Endothelial cell of umbilical vein (primary cell): ENCODE measurements around the gene CRIM1. TPM values are rescaled to one million over a fixed set of nuclear protein-coding genes. Genes with fewer than 3 reads are reported as not detected.

Experiments
- BruUV-seq: library from RNA; stranded (reverse); fragments of 400-500 nt; replicated peaks from 2 replicates; lab custom pipeline; 2021; lab: Mats Ljungman, UMichigan
- CTCF ChIA-PET: fragments of 300-600, 350-600 bp; sonication (Branson Sonifier 250); formaldehyde crosslinking; loops from one replicate; lab custom pipeline; 2021; ENCODE audit warnings: antibody characterized with exemption, inconsistent platforms; lab: Charles Lee
- POLR2A ChIA-PET: fragments of 300-600, 350-600 bp; sonication (Branson Sonifier 250); formaldehyde crosslinking; loops from one replicate; lab custom pipeline; 2021; ENCODE audit warnings: antibody characterized with exemption, inconsistent platforms; lab: Charles Lee
- DNase-seq: peaks from one replicate; pipeline ENCODE4 v3.0.0-alpha.2; 2011; ENCODE audit warnings: low read depth, low spot score
- FAIRE-seq: peaks from 2 replicates; lab custom pipeline; 2011; peaks lifted over from hg19 to GRCh38; lab: Jason Lieb, UNC
- H2AFZ ChIP-seq: 2 replicates; pipeline ENCODE4 v1.6.0; 2012; ENCODE audit warnings: low read depth, low read length, control low read depth, inconsistent platforms
- H3K27ac ChIP-seq: 2 replicates; pipeline ENCODE4 v1.5.1; 2011; ENCODE audit warnings: low read depth, mild to moderate bottlenecking, control low read depth, low read length, moderate library complexity; ENCODE audit not compliant: insufficient read depth
- H3K27me3 ChIP-seq, 2 experiments: 2 replicates each; pipeline versions ENCODE4 v1.6.0 to v1.6.1; 2011; ENCODE audit warnings: low read length in 2 of 2, mixed read lengths in 1 of 2; ENCODE audit not compliant: control insufficient read depth in 2 of 2, insufficient read depth in 2 of 2
- H3K36me3 ChIP-seq, 2 experiments: 2 replicates in 1 of 2; 3 replicates in 1 of 2; pipeline ENCODE4 v1.5.1; 2011; ENCODE audit warnings: low read length in 2 of 2, mild to moderate bottlenecking in 1 of 2, moderate library complexity in 1 of 2; ENCODE audit not compliant: control insufficient read depth in 2 of 2, insufficient read depth in 2 of 2; ENCODE audit errors: extremely low read depth in 1 of 2
- H3K4me1 ChIP-seq: 3 replicates; pipeline ENCODE4 v1.5.1; 2011; ENCODE audit warnings: mild to moderate bottlenecking, low read length; ENCODE audit not compliant: control insufficient read depth, insufficient read depth; ENCODE audit errors: extremely low read depth
- H3K4me2 ChIP-seq: 2 replicates; pipeline ENCODE4 v1.6.1; 2011; ENCODE audit warnings: low read length, control low read depth, mixed read lengths; ENCODE audit not compliant: insufficient read depth
- H3K4me3 ChIP-seq, 3 experiments: fragments of 200-600 bp in 1 of 3; sonication (generic), shearing (Covaris generic) in 1 of 3; replicated peaks in 1 of 3; 2 replicates each; pipeline ENCODE4 v1.5.1; 2011 to 2016; ENCODE audit warnings: control low read depth in 3 of 3, low read length in 3 of 3, mild to moderate bottlenecking in 2 of 3, inconsistent platforms in 1 of 3, low read depth in 1 of 3, moderate library complexity in 1 of 3; ENCODE audit not compliant: insufficient read depth in 1 of 3
- H3K79me2 ChIP-seq: 2 replicates; pipeline ENCODE4 v1.6.0; 2012; ENCODE audit warnings: low read length, inconsistent platforms; ENCODE audit not compliant: control insufficient read depth, insufficient read depth
- H3K9ac ChIP-seq: replicated peaks from 2 replicates; pipeline ENCODE3; 2011; ENCODE audit warnings: low read length, control low read depth; ENCODE audit not compliant: insufficient read depth; ENCODE audit errors: extremely low read depth
- H3K9me1 ChIP-seq: replicated peaks from 3 replicates; pipeline ENCODE4 v1.6.0; 2011; ENCODE audit warnings: mild to moderate bottlenecking, low read length; ENCODE audit not compliant: control insufficient read depth, insufficient read depth; ENCODE audit errors: extremely low read depth
- H3K9me3 ChIP-seq: replicated peaks from 2 replicates; pipeline ENCODE4 v1.5.1; 2012; ENCODE audit warnings: low read length, inconsistent platforms; ENCODE audit not compliant: control insufficient read depth, insufficient read depth
- H4K20me1 ChIP-seq: replicated peaks from 2 replicates; pipeline ENCODE3; 2011; ENCODE audit warnings: mild to moderate bottlenecking, low read length; ENCODE audit not compliant: control insufficient read depth, insufficient read depth; ENCODE audit errors: extremely low read depth
- EZH2 ChIP-seq: IDR thresholded peaks from 2 replicates; pipeline ENCODE4 v1.6.1; 2012; ENCODE audit warnings: borderline replicate concordance, low read depth, mild to moderate bottlenecking, moderate library complexity, low read length, inconsistent platforms; ENCODE audit not compliant: severe bottlenecking
- FOS ChIP-seq: IDR thresholded peaks from 2 replicates; pipeline ENCODE4 v1.6.1; 2011; ENCODE audit warnings: mild to moderate bottlenecking, low read length, moderate library complexity, borderline replicate concordance; ENCODE audit not compliant: insufficient read depth
- GATA2 ChIP-seq: IDR thresholded peaks from 2 replicates; pipeline ENCODE4 v1.7.0; 2011; ENCODE audit warnings: low read depth, mild to moderate bottlenecking, moderate library complexity, mixed read lengths, low read length; ENCODE audit not compliant: insufficient read length, insufficient read depth
- JUN ChIP-seq: IDR thresholded peaks from 2 replicates; pipeline ENCODE4 v1.6.1; 2011; ENCODE audit warnings: borderline replicate concordance, low read depth; ENCODE audit not compliant: insufficient read length, insufficient read depth
- MYC ChIP-seq: IDR thresholded peaks from one replicate; pipeline ENCODE4 v1.6.1; 2011; ENCODE audit warnings: mild to moderate bottlenecking, low read depth, low read length
- POLR2A ChIP-seq: IDR thresholded peaks from 2 replicates; pipeline ENCODE4 v1.6.1; 2012; ENCODE audit warnings: low read depth, mild to moderate bottlenecking, control low read depth, low read length
- POLR2AphosphoS5 ChIP-seq: IDR thresholded peaks from 2 replicates; pipeline ENCODE4 v1.6.1; 2012; ENCODE audit warnings: low read depth, mild to moderate bottlenecking, control low read depth, low read length, moderate library complexity; ENCODE audit not compliant: insufficient read depth
- dilution Hi-C: fragments of 300-500 bp; cut with MboI; formaldehyde crosslinking; loops from one replicate; pipeline ENCODE4 v1.15.0; 2019; ENCODE audit warnings: low sequenced_read_pairs; ENCODE audit not compliant: extremely low pct_ligation_motif_present
- intact Hi-C: fragments of 100-400 bp; cut with micrococcal nuclease; formaldehyde crosslinking; loops from one replicate; pipeline ENCODE4 v1.10.0; 2022
- polyA plus RNA-seq, 4 experiments: library from polyadenylated mRNA; depleted of rRNA in 3 of 4; stranded (reverse) in 3 of 4; unstranded in 1 of 4; fragments of >200 nt; gene quantifications; 2 replicates each; pipeline versions ENCODE4 v1.2.1 to v1.2.3, GENCODE V29; 2011 to 2012; ENCODE audit warnings: missing spikeins in 1 of 4
- total RNA-seq: library from RNA; stranded (reverse); gene quantifications from 2 replicates; pipeline ENCODE4 v1.2.3, GENCODE V29; 2021
- TF ChIP-seq, protein P1 (sequence below): IDR thresholded peaks from 2 replicates; pipeline ENCODE4 v1.6.1; 2011; ENCODE audit not compliant: insufficient read depth, insufficient read length
- TF ChIP-seq, protein P2 (sequence below), 2 donors: IDR thresholded peaks; 1 replicate in 1 of 2; 2 replicates in 1 of 2; pipeline ENCODE4 v1.5.1; 2011; ENCODE audit warnings: low read length in 2 of 2, mild to moderate bottlenecking in 2 of 2, moderate library complexity in 2 of 2, control low read depth in 1 of 2, inconsistent platforms in 1 of 2, low read depth in 1 of 2; ENCODE audit not compliant: insufficient read depth in 1 of 2; ENCODE audit errors: extremely low read depth in 1 of 2

CRIM1 gene
- total and polyA plus RNA-seq, 2 donors (not counting 3 experiments of a cell fraction or from before 2014, with no cell fraction given) = 422 to 649 TPM

DNA sequence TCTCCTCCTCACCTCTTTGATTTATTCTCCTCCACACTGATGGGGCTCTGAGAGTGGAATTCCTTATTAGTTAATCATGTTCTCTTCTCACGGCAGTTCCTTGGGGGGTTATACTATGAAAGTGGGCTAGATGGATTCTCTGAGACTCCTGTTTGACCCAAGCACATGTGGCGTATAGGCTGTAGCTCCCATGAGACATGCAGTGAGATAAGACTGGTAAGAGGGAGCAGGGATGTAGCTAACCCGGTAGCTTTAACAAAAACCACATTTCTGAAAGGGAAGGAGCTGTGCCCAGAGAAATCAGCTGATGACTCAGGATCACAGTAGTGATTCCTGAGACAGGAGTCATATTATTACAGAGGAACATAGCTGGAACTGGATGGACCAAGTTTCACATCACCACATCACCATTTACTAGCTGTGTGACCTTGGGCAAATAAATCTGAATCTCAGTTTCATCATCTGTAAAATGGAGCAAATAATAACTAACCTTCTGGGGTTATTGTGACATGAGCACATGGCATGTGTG lies 82.9 kb downstream of the CRIM1 start:
- Histone ChIP-seq H3K4me2 (peak overlapping the region; percentile 20), H3K4me1 (peaks cover 92% of the 10 kb centered on the region), H3K4me3 (no peak overlapping the region), H3K36me3 (peaks cover 13 to 25% of the 10 kb centered on the region in 2 experiments), H3K9ac (no peak overlapping the region), H4K20me1 (peaks cover 2% of the 10 kb centered on the region), H3K27me3 (no peaks in the 10 kb centered on the region), H3K79me2 (peaks cover 94% of the 10 kb centered on the region), H3K9me1 (no peaks in the 10 kb centered on the region), H3K9me3 (no peaks in the 10 kb centered on the region), H2AFZ (no peak overlapping the region), H3K27ac (peak overlapping the region; percentile 57)
- TF ChIP-seq, protein P1, sequence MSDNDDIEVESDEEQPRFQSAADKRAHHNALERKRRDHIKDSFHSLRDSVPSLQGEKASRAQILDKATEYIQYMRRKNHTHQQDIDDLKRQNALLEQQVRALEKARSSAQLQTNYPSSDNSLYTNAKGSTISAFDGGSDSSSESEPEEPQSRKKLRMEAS = no peak
- no peak for TF ChIP-seq MYC
- peak; percentile 61 for TF ChIP-seq JUN
- TF ChIP-seq GATA2 = peak; percentile 61
- TF ChIP-seq, protein P2, sequence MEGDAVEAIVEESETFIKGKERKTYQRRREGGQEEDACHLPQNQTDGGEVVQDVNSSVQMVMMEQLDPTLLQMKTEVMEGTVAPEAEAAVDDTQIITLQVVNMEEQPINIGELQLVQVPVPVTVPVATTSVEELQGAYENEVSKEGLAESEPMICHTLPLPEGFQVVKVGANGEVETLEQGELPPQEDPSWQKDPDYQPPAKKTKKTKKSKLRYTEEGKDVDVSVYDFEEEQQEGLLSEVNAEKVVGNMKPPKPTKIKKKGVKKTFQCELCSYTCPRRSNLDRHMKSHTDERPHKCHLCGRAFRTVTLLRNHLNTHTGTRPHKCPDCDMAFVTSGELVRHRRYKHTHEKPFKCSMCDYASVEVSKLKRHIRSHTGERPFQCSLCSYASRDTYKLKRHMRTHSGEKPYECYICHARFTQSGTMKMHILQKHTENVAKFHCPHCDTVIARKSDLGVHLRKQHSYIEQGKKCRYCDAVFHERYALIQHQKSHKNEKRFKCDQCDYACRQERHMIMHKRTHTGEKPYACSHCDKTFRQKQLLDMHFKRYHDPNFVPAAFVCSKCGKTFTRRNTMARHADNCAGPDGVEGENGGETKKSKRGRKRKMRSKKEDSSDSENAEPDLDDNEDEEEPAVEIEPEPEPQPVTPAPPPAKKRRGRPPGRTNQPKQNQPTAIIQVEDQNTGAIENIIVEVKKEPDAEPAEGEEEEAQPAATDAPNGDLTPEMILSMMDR (IDR thresholded peaks at IDR 0.05; ENCODE audit: extremely low read depth in 1 of 2, insufficient read depth in 1 of 2, low read depth in 1 of 2, low read length in 2 of 2) = no peak
- TF ChIP-seq POLR2A = peak; percentile 16
- TF ChIP-seq POLR2AphosphoS5 = peak; percentile 51
- TF ChIP-seq FOS = peak; percentile 69
- TF ChIP-seq EZH2 = no peak
- peak; percentile 76 for DNase-seq
- ChIA-PET CTCF (interaction anchor here (1.0 to 2.3 kb wide), 11 partner anchors 11 to 67 kb away, joined by 3 to 10 read pairs (median 5); no protein-coding TSS in a partner anchor), POLR2A (no interaction called here)
- intact Hi-C loops (loop anchor here (1.0 kb wide), 1 partner anchor 8 kb away; no protein-coding TSS in a partner anchor), dilution Hi-C loops (no loop called here)
- peak; percentile 76 for FAIRE-seq
- no TSS peak for BruUV-seq
